ENCODE results near the gene SOX5.

DNA sequence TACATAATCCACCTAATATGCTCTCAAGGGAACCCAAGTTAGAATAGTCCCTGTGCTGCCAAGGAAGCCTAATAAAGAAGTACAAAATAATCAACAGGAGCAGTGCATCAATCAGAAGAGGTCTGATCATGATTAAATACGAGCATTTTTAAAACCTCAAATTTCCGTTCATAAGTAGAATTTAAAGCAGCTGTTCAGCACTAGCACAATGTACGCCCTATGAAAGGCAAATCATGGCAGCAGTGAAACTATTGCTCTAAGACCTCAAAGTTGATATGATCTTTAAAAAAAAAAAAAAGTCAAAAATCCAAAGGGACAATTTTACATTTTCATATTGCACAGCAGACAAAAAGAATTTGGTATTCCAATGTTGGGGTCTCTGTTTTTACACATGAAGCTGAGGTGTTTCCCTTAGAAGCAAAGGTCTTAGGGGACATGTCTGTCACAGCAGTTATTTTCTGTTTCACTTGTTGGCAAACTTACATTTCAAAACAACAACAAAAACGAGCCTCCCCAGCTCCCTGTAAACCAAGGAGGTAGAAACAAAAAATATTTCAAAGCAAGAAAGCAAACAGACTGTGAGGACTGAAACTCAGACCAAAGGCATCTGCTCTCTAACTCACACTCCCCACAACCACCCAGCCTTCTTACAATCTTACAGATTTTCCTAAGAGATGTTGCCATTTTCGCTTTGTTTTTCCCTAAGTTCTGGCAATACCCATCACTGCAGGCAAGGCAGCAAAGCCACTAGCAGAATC is 28.2 kb downstream of the SOX5 start:
- TF ChIP-seq POLR2A (IDR thresholded peaks at IDR 0.05) (no peak), POLR2AphosphoS5 (IDR thresholded peaks at IDR 0.05) (no peak), EP300 (IDR thresholded peaks at IDR 0.05) (no peak)
- TF ChIP-seq, protein P1, sequence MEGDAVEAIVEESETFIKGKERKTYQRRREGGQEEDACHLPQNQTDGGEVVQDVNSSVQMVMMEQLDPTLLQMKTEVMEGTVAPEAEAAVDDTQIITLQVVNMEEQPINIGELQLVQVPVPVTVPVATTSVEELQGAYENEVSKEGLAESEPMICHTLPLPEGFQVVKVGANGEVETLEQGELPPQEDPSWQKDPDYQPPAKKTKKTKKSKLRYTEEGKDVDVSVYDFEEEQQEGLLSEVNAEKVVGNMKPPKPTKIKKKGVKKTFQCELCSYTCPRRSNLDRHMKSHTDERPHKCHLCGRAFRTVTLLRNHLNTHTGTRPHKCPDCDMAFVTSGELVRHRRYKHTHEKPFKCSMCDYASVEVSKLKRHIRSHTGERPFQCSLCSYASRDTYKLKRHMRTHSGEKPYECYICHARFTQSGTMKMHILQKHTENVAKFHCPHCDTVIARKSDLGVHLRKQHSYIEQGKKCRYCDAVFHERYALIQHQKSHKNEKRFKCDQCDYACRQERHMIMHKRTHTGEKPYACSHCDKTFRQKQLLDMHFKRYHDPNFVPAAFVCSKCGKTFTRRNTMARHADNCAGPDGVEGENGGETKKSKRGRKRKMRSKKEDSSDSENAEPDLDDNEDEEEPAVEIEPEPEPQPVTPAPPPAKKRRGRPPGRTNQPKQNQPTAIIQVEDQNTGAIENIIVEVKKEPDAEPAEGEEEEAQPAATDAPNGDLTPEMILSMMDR (IDR thresholded peaks at IDR 0.05) = no peak

Data from sigmoid colon (tissue), 4 donors.